Breast epithelium (tissue), 4 donors: Measurements from ENCODE around the gene TNFRSF17. TPM values are rescaled to one million over a fixed set of nuclear protein-coding genes. Genes with fewer than 3 reads are reported as not detected.

Experiments
- DNase-seq, 2 donors: peaks; one replicate each; pipeline ENCODE4 v3.0.0-alpha.2; 2019; ENCODE audit warnings: low spot score in 2 of 2
- H3K27ac ChIP-seq, 2 donors: fragments of 200-600 bp; sonication (generic) in 1 of 2; one replicate each; pipeline ENCODE4 v1.5.1; 2016 to 2019; ENCODE audit warnings: mild to moderate bottlenecking in 1 of 2
- H3K27me3 ChIP-seq, 2 donors: fragments of 200-600 bp; sonication (generic) in 1 of 2; one replicate each; pipeline versions ENCODE4 v1.5.1 to v1.6.0; 2017 to 2019; ENCODE audit warnings: control low read depth in 1 of 2, mild to moderate bottlenecking in 1 of 2
- H3K36me3 ChIP-seq: fragments of 200-600 bp; one replicate; pipeline ENCODE4 v1.5.1; 2019
- H3K4me1 ChIP-seq, 2 donors: fragments of 200-600 bp; sonication (generic); one replicate each; pipeline ENCODE4 v1.5.1; 2016 to 2019; ENCODE audit warnings: control low read depth in 1 of 2
- H3K4me3 ChIP-seq, 3 donors: fragments of 200-600 bp; sonication (generic); 1 replicate in 2 of 3; 2 replicates in 1 of 3; pipeline ENCODE4 v1.5.1; 2016 to 2019; ENCODE audit warnings: mild to moderate bottlenecking in 3 of 3, moderate library complexity in 2 of 3
- H3K9me3 ChIP-seq, 2 donors: fragments of 200-600 bp; sonication (generic) in 1 of 2; one replicate each; pipeline ENCODE4 v1.5.1; 2016 to 2019; ENCODE audit warnings: control low read depth in 1 of 2
- POLR2A ChIP-seq: fragments of 450-650 bp; IDR thresholded peaks from one replicate; pipeline ENCODE4 v1.6.1; 2016; ENCODE audit warnings: antibody characterized with exemption, mild to moderate bottlenecking, moderate library complexity
- POLR2AphosphoS5 ChIP-seq, 3 donors: sonication (generic); formaldehyde crosslinking; IDR thresholded peaks; one replicate each; pipeline ENCODE4 v1.6.1; 2017; ENCODE audit warnings: antibody characterized with exemption in 3 of 3
- intact Hi-C: fragments of 100-400 bp; cut with DNase I; formaldehyde crosslinking; loops from one replicate; pipeline ENCODE4 v1.15.1; 2023; ENCODE audit warnings: low total_unique reads
- total RNA-seq, 3 donors: library from RNA; depleted of rRNA; stranded (reverse); fragments of >200 nt; gene quantifications; one replicate each; pipeline ENCODE4 v1.1.0, GENCODE V29; 2016
- TF ChIP-seq, protein P1 (sequence below), 3 donors: fragments of 450-650 bp; IDR thresholded peaks; one replicate each; pipeline ENCODE4 v1.5.1; 2016 to 2017; ENCODE audit warnings: antibody characterized with exemption in 3 of 3, mild to moderate bottlenecking in 3 of 3, moderate library complexity in 3 of 3

The TNFRSF17 gene
- total RNA-seq, 3 donors from 2014 or later = 0.44 to 0.98 TPM; not detected in 1

DNA sequence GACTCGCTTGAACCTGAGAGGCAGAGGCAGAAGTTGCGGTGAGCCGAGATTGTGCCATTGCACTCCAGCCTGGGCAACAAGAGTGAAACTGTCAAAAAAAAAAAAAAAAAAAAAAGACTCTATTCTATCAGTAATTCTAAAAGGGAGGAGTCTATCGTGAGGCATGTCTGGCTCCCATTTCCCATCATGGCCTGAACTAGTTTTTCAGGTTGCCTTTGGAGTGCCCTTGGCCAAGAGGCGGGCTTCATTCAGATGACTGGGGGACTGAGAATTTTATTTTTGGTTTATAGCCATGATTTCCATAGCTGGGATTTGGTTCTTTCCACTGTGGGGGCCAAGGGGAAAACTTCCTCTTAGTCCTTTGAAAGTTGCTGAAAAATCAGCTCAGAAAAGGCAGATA, 8.1 kb downstream of the TNFRSF17 start:
- H3K27ac ChIP-seq = no peak overlapping the region

DNA sequence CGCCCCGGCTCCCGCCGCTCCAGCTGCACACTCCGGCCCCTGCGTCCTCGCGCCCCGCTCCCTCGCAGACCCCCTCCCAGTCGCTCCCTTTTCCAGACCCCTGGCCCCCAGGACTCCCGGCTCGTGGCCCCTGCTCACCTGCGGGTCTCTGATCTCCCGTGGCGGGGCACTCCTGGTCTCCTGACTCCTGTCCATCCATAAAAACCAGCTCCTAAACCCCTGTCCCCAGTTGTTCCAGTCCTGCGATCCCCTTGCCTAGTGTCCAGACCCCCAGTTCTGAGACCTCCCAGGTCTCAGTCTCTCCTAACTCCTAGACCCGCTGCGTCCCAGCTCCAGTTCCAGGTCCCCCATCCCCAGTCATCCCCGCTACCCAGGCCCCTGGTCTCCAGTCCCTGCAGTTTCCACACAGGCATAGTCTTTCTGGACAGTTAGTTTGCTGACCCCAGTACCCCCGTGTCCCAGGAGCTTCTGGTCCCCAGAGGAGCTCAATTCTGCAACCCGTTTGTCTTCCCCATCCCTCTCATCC, 11.9 kb downstream of the TNFRSF17 start:
- Histone ChIP-seq H3K27ac (peak overlapping the region; percentile 80 to 88), H3K4me3 (peak overlapping the region; percentile 87 to 95 (median 89)), H3K36me3 (no peaks in the 10 kb centered on the region), H3K4me1 (peaks cover 4 to 10% of the 10 kb centered on the region in 2 donors), H3K9me3 (no peaks in the 10 kb centered on the region), H3K27me3 (no peaks in the 10 kb centered on the region)
- no peak for DNase-seq
- intact Hi-C loops = no loop called here
- TF ChIP-seq POLR2A (no peak), POLR2AphosphoS5 (IDR thresholded peaks at IDR 0.05) (no peak)
- TF ChIP-seq, protein P1, sequence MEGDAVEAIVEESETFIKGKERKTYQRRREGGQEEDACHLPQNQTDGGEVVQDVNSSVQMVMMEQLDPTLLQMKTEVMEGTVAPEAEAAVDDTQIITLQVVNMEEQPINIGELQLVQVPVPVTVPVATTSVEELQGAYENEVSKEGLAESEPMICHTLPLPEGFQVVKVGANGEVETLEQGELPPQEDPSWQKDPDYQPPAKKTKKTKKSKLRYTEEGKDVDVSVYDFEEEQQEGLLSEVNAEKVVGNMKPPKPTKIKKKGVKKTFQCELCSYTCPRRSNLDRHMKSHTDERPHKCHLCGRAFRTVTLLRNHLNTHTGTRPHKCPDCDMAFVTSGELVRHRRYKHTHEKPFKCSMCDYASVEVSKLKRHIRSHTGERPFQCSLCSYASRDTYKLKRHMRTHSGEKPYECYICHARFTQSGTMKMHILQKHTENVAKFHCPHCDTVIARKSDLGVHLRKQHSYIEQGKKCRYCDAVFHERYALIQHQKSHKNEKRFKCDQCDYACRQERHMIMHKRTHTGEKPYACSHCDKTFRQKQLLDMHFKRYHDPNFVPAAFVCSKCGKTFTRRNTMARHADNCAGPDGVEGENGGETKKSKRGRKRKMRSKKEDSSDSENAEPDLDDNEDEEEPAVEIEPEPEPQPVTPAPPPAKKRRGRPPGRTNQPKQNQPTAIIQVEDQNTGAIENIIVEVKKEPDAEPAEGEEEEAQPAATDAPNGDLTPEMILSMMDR (IDR thresholded peaks at IDR 0.05) = no peak

More for the DNA sequence above, 8.1 kb downstream of the TNFRSF17 start:
- peaks cover 4 to 6% of the 10 kb centered on the region in 2 donors for H3K4me1 ChIP-seq
- no peaks in the 10 kb centered on the region for H3K36me3 ChIP-seq
- no peak overlapping the region for H3K4me3 ChIP-seq
- intact Hi-C loops = no loop called here
- TF ChIP-seq, protein P1 (IDR thresholded peaks at IDR 0.05) = no peak
- no peak for TF ChIP-seq POLR2AphosphoS5 (IDR thresholded peaks at IDR 0.05)
- TF ChIP-seq POLR2A = no peak
- no peak for DNase-seq
- H3K27me3 ChIP-seq = no peaks in the 10 kb centered on the region
- H3K9me3 ChIP-seq = no peaks in the 10 kb centered on the region

DNA sequence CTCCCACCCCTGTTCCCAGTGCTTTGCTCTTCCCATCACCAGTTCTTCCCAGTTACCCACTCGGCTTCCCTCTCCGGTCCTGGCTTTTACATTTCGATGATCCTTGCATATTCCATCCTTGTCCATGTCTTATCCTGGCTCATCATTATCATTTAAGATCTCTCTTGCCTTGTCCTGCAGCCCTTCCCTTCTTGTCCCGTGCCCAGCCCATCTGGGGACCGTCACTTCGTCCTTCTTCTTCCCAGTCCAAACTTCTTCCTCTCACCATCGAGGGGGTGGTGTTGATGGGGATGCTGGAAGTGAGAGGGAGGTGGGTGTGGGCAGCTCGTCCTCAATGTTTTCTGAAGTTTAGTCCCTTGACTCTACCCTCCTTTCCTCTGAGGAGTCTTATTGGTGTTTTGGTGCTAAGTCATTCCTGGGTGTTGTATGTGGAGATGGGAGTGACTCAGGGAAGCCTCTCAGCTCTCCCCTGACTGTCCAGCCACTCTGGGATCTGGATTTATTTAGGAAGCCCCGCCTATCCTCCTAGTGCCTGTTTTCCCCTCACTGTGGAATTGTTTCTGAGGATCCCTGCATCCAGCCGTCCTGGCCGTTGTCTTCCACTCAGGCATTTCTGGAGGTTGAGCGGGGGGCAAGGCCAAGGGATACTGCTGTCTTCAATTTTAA, 12.5 kb downstream of the TNFRSF17 start:
- H3K27me3 ChIP-seq = no peaks in the 10 kb centered on the region
- no peaks in the 10 kb centered on the region for H3K36me3 ChIP-seq
- peaks cover 4 to 10% of the 10 kb centered on the region in 2 donors for H3K4me1 ChIP-seq
- TF ChIP-seq, protein P1 (IDR thresholded peaks at IDR 0.05) = no peak
- peak in 2 of 3 donors; percentile 25 to 59 for TF ChIP-seq POLR2AphosphoS5 (IDR thresholded peaks at IDR 0.05)
- peak overlapping the region; percentile 87 to 95 (median 89) for H3K4me3 ChIP-seq
- no peaks in the 10 kb centered on the region for H3K9me3 ChIP-seq
- peak overlapping the region; percentile 80 to 88 for H3K27ac ChIP-seq
- no peak for DNase-seq
- intact Hi-C loops = no loop called here

DNA sequence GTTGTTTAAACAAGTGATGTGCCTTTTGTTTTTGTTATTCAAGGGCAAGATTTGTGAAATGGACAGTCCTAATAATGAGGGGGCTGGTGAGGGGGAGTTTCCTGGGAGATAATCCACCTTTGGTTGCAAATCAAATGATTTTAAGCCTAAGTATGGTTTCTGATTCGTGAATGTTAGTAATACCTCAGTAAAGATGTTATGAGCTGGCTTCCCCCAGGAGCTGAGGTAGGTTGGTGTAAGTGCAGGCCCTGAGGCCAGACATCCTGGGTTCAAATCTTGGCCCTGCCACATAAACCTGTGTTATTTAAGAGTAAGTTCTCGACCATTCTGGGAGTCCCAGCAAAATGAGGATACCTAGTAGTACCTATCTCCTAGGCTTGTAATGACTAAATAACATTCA, 13.1 kb downstream of the TNFRSF17 start:
- Histone ChIP-seq H3K4me1 (peaks cover 4 to 10% of the 10 kb centered on the region in 2 donors), H3K9me3 (no peaks in the 10 kb centered on the region), H3K27me3 (no peaks in the 10 kb centered on the region), H3K36me3 (no peaks in the 10 kb centered on the region), H3K27ac (peak overlapping the region; percentile 80 to 88), H3K4me3 (peak overlapping the region; percentile 87 to 95 (median 89))
- TF ChIP-seq POLR2A (no peak), POLR2AphosphoS5 (IDR thresholded peaks at IDR 0.05) (no peak)
- TF ChIP-seq, protein P1 (IDR thresholded peaks at IDR 0.05) = no peak
- no peak for DNase-seq
- intact Hi-C loops = no loop called here

DNA sequence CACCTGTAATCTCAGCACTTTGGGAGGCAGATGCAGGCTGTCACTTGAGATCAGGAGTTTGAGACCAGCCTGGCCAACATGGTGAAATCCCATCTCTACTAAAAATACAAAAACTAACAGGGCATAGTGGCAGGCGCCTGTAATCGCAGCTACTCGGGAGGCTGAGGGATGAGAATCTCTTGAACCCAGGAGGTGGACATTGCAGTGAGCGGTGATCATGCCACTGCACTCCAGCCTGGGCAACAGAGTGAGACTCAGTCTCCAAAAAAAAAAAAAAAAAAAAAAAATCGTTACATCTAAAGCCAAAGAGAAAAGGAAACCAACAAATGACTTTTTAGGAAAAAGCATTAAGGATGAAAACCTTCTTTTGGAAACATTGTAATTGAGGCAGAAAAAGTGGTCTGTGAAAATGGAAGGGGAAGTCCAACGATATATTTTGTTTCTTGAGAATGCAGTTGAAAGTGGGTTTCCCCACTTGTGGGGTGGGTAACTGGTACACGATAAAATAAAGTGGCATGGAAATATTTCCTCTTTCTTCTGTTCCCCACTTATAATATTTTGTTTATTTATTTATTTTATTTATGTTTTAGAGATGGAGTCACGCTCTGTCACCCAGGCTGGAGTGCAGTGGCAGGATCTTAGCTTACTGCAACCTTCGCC, 14.1 kb downstream of the TNFRSF17 start:
- Histone ChIP-seq H3K36me3 (no peaks in the 10 kb centered on the region), H3K27me3 (no peaks in the 10 kb centered on the region), H3K4me1 (peaks cover 4 to 10% of the 10 kb centered on the region in 2 donors), H3K4me3 (no peak overlapping the region), H3K27ac (no peak overlapping the region), H3K9me3 (no peaks in the 10 kb centered on the region)
- DNase-seq = no peak
- TF ChIP-seq, protein P1 (IDR thresholded peaks at IDR 0.05) = no peak
- intact Hi-C loops = no loop called here
